Activated CD8-positive, alpha-beta memory T cell treated with anti-CD3 and anti-CD28 coated beads, Interleukin-2, amount 50 U/mL, for 1 hour (primary cell): ENCODE measurements around the gene TTC1.
"Not testable (repeated sequence)": the region's sequence is repeated elsewhere in the genome, so short reads cannot be mapped to it uniquely, and the experiment has no call there.

Source experiments
- DNase-seq: peaks from one replicate; pipeline ENCODE4 v3.0.0-alpha.2; 2020; ENCODE audit errors: extremely low read depth

The TTC1 gene

DNA sequence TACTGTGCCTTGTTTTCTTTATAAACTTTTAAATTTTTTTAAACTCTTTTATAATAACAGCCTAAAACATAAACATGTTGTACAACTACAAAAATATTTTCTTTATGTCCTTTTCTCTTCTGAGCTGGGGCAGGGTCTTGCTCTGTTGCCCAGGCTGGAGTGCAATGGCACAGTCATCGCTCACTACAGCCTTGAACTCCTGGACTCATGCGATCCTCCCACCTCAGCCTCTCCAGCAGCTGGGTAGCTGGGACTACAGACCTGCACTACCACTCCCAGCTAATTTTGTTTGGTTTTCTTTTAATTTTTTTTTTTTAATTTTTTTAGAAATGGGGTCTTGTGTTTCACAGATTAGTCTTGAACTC is 31.5 kb downstream of the TTC1 start:
- DNase-seq: no peak

DNA sequence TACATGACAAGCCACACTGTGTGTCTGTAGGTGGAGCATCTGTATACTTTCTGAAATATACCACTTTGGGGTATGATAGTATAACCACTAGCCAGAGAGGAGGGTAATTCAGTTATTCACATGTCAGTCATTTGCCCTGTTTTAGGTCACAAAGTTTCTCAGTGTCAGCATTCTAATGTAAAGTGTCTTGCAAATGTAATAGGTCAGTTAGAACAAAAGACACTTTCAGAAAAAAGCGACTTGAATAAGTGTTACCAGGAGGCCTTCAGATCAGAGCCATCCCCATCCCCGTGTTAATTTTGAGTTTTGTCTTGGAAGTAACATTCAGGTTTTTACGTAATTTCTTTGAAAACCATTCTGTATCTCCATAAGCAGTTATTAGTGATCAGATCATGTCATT is 33.7 kb downstream of the TTC1 start:
- DNase-seq: no peak

DNA sequence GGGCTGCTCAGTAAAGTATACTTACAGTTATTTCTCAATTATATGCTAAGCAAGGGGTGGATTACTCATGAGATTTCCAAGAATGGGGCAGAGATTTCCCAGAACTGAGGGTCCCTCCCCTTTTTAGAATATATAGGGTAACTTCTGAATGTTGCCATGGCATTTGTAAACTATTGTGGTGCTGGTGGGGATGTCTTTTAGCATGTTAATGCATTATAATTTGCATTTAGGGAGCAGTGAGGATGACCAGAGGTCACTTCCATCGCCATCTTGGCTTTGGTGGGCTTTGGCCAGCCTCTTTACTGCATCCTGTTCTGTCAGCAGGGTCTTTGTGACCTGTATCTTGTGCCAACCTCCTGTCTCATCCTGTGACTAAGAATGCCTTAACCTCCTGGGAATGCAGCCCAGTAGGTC is 35.5 kb downstream of the TTC1 start:
- DNase-seq: no peak

DNA sequence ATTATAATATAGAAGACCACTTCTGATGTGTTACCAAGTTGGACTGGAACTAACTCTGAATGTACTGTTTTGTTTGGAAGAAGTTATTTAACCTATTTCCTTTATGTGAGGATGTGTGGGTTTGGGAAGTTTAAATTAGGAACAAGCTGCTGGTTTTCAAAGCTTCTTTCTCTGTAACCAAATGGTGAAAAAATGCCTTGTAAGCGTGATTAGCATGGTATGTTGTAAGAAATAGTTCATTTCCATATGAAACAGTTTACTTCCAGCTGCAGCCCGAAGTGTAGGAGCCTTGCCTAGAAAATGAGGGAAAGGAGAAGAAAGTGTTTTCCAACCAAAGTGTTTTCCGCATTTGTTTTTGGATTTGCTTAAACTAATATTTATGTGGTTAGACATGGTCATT is 36.0 kb downstream of the TTC1 start:
- DNase-seq: no peak

DNA sequence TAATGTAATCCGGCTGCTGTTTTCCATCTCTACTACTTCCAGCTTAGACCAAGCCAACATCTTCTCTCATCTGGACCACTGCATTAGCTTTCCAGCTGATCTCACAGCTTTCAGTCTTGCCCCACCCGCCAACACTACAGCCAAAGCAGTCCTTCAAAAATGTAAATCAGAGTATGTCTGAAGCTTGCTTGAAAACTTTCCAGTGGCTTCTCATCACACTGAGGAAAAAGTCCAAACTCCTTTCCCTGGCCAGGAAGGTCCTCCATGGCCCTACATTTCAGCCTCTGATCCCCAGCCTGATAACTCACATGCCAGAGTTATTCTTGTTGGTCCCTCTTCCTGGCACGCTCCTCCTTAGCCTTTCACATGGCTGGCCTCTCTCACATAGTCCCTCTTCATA is 38.5 kb downstream of the TTC1 start:
- no peak for DNase-seq

DNA sequence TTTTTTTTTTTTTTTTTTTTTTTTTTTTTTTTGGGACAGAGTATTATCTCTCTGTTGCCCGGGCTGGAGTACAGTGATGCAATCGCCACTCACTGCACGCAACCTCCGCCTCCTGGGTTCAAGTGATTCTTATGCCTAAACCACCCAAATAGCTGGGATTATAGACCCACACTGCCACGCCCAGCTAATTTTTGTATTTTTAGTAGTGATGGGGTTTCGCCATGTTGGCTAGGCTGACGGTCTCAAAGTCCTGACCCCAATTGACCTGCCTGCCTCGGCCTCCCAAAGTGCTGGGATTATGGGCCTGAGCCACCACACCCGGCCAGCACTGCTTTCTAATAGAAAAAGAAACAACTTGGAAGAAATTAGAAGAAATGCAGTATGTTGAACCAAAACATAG is 39.2 kb downstream of the TTC1 start:
- DNase-seq: no peak

DNA sequence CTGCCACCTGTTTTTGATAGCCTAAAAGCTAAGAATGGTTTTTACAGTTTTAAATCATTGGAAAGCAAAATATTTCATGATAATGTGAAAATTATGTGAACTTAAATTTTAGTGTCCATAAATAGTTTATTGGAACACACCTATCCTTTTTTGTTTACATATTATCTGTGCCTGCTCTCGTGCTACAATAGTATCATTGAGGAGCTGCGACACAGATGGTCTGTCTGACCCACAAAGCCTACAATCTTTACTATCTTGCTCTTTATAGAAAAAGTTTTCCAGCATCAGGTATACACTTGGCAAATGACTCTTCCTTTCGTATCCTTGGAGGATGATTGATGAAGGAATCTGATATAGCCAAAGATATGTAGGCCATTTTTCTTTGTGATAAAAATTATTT is 40.2 kb downstream of the TTC1 start:
- DNase-seq: no peak

DNA sequence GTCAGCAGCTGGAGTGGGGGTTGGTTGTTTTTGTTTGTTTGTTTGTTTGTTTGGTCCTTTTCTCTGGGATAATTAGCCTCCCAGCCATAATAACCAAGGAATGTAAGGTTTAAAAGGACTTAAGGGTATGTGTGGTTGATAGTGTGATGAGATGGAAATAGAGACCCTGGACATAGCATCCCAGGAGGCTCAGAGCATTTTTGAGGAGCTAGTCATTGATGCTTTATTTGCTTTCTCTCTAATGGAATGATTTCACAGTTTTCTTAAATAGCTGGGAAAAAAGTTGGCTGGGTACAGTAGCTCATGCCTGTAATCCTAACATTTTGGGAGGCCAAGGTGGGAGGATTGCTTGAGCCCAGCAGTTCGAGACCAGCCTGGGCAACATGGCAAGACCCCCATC is 45.1 kb downstream of the TTC1 start:
- no peak for DNase-seq

DNA sequence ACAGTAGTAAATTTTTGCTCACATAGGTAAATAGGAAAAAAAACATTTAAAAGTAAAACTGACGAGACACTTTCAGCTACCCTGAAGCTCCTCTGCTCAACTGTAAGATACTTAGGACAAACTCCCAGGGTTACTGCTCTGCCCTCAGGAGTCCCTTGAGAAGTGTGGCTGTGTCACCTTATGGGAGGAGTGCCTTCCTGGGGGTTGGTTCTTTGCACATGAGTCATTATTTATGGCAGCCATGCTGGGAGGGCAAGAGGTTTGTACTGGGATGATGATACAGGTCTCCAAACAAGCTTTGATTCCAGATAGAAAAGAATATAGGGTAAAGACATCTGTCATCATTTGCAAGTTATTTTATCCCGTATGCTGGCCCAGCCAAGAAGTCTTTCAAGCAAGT is 45.9 kb downstream of the TTC1 start:
- no peak for DNase-seq

DNA sequence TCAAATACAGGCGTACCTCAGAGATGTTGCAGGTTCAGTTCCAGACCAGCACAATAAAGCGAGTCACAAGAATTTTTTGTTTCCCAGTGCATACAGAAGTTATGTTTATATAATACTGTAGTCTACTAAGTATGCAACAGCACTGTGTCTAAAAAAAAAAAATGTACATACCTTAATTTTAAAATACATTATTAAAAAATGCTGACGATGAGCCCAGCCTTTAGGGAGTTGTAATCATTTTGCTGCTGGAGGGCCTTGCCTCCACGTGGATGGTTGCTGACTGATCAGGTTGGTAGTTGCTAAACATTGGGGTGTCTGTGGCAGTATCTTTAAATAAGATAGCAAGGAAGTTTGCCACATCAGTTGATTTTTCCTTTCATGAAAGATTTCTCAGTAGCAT is 48.3 kb downstream of the TTC1 start:
- no peak for DNase-seq

DNA sequence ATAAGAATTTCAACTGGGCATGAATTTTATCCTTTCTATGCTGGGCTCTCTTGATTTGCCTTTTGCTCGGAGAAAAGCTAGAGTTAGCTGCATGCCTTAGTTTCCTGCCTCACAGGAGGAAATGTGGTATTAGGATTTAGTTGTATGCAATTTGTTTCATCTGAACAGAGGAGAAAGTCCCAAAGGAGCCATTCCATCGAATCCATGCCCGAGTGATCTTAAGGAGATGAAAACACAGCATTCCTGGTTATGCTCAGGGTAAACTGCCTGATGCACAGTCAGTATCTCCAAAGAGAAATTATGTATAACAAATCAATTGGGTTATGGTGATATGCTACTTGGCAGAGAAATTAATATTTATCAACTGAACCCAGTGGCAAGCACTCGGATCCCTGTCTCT is 51.1 kb downstream of the TTC1 start:
- no peak for DNase-seq

DNA sequence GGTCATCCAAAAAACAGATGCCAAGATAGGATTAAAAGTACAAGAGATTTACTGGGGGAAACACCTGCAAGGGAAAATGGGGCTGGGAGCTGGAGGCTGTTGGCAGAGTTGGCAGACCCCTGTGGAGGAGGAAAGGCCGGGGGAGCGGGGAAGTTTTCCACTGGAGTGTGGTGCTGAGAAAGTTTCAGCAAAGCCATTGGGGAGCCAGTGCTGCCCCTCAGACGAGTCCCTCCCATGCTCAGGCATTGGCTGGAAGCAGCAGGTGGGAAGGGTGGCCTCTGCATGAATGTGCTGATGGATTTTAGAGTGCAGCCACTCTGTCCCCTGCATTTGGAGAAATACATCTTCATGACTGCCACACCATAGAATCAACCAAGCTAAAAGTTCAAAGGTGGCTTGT is 52.8 kb downstream of the TTC1 start:
- no peak for DNase-seq

DNA sequence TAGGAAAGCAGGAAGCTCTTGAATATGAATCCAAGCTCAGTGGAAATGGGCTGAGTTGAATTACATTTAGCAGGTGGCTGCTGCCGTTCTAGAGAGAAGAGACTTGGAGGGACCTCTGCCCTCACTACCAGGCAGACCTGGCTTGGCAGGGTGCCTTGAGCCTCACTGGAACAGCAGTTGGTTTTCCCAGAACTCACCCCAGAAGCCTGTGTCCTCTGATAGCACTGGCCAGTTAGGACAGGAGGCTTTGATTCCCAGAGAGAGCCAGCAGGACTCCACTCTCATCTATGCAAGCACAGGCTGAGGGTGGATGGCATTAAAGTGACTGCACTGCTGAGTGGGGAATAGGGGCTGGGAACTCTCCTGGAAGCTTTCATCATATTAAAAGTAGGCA is 55.5 kb downstream of the TTC1 start:
- DNase-seq: no peak

DNA sequence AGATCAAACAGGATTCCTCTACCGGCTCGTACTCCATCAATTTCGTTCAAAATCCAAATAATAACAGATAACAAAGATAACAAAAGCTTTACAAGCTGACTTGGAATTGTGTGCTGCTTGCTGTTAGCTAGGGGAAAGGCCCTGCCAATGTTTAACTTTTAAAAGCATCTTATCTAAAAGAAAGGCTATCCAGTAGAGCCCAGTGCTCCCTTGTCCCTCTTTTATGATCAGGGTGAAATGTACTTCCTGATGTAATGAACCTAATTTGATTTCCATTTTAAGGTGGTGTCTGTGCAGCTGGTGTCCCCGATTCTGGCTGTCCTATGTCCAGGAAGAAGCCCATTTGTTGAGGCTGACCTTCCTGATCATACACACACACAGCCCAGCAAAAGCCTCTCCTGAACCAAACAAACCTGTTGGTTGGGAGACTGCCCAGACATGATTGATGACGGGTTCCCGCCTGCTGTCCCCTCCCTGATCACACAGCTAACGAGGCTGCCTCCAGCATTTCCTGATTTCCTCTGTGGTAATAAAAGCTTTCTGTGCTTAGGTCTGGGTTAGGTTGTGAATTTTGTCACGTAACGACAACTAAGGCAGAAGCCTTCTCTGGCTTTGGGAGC is 56.2 kb downstream of the TTC1 start:
- DNase-seq: no peak

DNA sequence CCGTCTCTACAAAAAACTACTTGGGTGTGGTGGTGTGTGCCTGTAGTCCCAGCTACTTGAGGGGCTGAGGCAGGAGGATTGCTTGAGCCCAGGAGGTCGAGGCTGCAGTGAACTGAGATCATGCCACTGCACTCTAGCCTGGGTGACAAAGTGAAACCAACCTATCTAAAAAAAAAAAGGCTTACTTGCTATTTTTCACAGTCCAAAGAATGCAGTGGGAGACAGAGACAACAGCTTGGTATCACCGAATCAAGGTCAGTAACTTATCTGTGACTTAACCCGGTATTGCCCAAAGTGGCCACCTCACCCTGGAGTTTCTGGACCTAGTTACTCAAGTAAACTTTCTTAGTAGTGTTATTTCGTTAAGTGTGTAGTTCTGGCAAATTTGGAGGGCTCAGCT is 60.2 kb downstream of the TTC1 start:
- DNase-seq: not testable (repeated sequence)

DNA sequence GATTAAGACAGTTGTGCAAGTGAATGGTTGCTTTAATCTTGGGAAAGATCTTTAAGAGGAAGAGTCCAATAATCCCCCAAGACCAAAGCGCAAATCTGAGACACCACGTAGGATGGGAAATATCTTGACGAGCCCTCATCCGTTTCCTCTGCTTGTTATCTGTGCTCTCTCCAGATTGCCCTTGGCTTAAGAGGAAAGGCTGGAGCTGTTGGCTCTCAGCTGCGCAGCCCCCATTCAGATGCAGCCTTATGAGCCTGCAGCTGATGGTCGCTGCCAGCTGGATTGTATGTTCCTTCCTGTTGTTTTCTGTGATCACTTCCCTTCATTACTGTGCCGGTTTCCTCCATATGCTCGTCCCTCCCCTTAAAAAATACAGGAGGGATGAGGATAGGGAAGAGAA is 62.6 kb downstream of the TTC1 start:
- no peak for DNase-seq

DNA sequence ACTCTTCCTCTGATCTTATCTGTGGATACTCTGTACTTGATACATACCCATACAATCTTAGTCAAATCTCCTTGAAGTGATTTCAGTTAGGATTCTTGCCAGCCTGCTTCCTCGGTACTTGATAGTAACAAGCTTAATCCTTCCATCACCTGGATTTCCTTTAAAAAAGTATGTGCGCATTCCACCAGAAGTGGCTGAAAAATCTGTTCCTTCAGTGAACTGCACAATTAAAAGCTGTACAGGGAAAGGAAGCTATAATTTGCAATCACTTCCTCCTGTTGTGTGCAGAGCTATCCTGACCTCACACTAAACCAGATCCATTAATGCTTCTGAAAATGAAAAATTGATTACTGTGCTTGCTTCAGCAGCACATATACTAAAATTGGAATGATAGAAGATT is 63.0 kb downstream of the TTC1 start:
- DNase-seq: no peak

DNA sequence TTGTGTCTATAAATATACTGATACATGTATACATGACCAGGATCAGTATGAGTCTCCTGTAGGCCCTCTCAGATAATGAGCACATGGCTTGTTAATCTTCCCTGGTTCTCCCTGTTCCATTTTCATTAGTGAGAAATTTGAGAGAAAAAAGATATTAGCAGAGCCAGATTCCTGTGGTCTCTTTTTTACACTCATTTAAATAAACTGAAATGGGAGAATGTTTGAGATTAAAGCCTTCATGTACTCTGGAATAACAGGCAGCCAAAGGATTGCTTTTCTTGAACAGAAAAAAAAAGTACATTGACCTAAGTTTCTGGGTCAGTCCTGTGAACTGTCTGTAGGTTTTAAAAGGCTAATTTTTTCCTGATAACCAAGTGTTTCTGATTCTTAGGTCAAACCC is 66.1 kb downstream of the TTC1 start:
- DNase-seq: no peak

DNA sequence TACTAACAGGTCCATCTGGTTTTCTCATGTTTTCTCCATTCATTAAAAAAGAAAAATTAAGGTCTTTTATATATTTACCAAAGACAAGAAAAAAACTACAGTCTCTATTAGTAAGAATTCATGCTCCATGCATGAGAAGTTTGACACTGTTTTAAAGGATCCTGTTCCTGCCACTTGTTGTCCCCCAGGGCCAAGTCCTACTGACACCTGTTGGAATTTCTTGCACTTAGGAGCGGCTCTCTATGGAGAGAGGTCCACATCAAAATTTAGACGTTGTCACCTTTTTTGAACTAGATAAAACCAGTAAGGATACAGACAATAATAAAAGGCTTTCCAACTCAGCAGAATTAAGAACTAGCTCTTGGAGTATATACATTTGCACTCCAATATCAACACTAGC is 68.1 kb downstream of the TTC1 start:
- DNase-seq: no peak

DNA sequence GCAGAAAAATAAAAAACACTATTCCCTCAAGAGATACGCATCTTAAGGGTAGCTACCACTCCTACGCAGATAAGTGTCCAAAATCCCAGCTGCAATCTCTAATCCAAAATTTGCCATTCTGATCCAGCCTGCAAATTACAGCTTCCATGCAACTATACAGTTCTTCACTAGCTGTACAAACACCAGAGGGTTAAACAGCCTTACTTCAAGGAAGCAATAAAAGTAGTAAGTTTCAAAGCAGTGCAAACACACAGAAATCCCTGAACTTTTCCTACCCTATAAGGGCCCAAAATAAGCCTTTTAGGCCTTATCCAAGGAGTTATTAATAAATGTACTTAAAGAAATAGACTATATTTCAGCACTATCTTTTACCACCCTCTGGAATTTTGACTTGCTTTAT is 70.8 kb downstream of the TTC1 start:
- DNase-seq: no peak

DNA sequence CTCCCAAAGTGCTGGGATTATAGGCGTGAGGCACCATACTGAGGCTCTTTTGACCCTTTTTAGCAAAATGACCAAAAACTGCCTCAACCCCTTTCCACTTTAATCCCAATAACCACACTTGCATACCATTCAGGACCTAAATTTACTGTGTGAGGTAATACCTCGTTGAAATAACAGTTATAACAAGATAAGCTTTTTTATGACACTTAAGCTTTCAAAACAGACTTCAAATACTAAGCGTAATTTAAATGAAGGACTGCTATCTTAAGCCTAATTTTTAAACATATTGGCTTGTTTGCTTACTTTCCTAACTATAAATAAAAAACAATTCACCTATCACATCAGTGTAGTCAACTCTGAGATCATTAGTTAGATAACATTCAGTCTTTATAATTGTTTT is 72.6 kb downstream of the TTC1 start:
- no peak for DNase-seq

DNA sequence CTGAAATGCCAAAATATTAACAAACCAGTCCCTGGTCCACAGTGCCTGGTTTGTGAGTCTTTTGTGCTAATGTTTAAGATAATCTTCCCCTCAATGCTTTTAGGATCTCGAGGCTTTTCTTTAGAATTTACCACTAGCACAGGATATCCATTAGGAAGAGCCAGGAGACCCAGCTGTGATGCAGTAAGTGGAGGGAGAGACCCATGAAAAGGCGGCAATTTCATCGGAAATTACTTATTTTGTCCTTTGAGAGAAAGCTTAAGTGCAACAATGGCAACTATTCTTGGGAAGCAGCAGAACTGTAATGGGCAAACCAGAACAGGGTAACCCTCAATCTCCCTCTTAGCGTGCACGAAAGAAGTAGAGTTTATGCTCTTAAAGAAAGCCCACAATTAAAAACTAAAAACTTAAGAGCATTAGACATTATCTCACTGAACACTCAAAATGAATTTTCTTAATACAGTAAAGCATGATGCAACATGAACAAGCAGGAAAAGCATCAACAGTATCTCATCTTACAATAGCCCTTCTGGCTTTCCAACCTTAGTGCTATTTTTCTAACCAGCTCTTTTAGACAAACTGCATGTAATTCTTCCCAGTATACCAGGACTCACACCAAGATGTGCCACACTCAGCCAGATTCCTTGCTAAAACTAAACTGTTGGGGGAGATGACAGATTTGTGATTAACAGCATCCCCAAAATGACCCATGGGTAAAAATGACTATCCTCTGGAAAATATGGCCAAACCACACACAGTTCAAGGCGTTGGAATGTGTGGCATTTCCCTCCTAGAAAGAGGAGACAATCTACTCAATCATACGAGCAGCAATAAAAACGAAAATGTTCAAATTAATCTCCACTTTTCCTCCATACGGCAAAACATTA is 73.9 kb downstream of the TTC1 start:
- DNase-seq: no peak

DNA sequence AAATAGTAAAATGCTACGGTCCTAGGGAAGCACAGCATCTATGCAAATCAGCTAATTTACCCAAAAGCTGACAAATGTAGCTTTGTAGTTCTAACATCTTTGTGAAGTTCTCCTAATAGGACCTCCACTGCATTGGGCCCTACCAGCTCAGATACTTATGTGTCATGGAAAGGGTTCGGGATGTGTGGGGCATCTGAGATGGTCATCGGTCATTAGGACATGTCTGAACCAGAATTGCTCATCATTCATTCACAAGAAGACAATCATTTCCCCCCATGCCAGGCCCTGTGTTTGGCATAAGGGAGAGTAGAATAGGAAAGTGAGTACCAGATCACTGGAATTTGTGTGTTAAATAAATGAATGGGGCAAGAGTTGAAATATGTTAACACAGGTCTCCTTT is 74.6 kb downstream of the TTC1 start:
- DNase-seq: no peak

DNA sequence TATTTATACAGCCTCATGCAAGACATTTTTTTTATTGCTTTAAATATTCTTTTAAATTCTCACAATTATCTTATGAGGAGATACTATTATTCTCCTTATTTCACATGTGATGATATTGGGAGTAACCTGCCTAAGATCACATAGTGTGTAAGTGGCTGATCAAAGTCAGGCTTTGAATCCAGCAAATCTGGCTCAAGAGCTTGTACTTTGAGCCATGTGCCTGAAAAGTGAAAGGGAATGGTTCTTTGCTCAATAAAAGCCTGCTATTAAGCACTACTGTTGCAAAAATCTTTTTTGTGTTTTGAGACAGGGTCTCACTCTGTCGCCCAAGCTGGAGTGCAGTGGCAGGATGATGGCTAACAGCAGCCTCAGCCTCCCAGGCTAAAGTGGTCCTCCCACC is 75.2 kb downstream of the TTC1 start:
- no peak for DNase-seq
